Measurements from ENCODE around the gene CTNNA1.

GRCh38 chr5:138770291-138770690 is 17.1 kb downstream of the CTNNA1 start:
- TF ChIP-seq NR2C2 (CRISPR knock-in tag; IDR thresholded peaks at IDR 0.05) (no peak), NR2C2 (tag; IDR thresholded peaks at IDR 0.05) (no peak), POLR2AphosphoS5 (IDR thresholded peaks at IDR 0.05; ENCODE audit: control insufficient read depth, insufficient read depth, low read depth, low read length) (no peak), SP2 (IDR thresholded peaks at IDR 0.05; ENCODE audit: extremely low read depth, low read depth, low read length, poor library complexity, severe bottlenecking) (no peak), ZNF224 (CRISPR knock-in tag; IDR thresholded peaks at IDR 0.05) (no peak), ATF1 (CRISPR knock-in tag; IDR thresholded peaks at IDR 0.05) (no peak), ATF1 (tag; IDR thresholded peaks at IDR 0.05) (no peak), CREM (IDR thresholded peaks at IDR 0.05; ENCODE audit: low read depth) (no peak), GABPA (tag; conservative IDR thresholded peaks at IDR 0.05; ENCODE audit: low read depth) (no peak), POLR2A (conservative IDR thresholded peaks at IDR 0.05) (no peak), CTCF (IDR thresholded peaks at IDR 0.05 in 2 of 3, conservative IDR thresholded peaks at IDR 0.05 in 1 of 3; ENCODE audit: insufficient read depth in 2 of 3, low read depth in 1 of 3, low read length in 3 of 3) (no peak), EWSR1 (IDR thresholded peaks at IDR 0.05; ENCODE audit: borderline replicate concordance, low read depth, partially characterized antibody) (no peak), ZNF174 (CRISPR knock-in tag; IDR thresholded peaks at IDR 0.05) (no peak), MAFF (IDR thresholded peaks at IDR 0.05; ENCODE audit: low read length) (no peak)
- TF ChIP-seq, protein P1, sequence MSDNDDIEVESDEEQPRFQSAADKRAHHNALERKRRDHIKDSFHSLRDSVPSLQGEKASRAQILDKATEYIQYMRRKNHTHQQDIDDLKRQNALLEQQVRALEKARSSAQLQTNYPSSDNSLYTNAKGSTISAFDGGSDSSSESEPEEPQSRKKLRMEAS (CRISPR knock-in tag; IDR thresholded peaks at IDR 0.05): no peak

Data from K562 (cell line).